SK-N-MC (cell line): ENCODE data around the gene PAX4.

Experiments used
- EZH2 ChIP-seq: fragments of 200-600 bp; sonication (generic); IDR thresholded peaks from one replicate; pipeline ENCODE4 v1.6.1; 2017; ENCODE audit warnings: antibody characterized with exemption
- POLR2AphosphoS5 ChIP-seq: IDR thresholded peaks from 2 replicates; pipeline ENCODE4 v1.6.1; 2012; ENCODE audit warnings: mild to moderate bottlenecking, low read depth, low read length, borderline replicate concordance

DNA sequence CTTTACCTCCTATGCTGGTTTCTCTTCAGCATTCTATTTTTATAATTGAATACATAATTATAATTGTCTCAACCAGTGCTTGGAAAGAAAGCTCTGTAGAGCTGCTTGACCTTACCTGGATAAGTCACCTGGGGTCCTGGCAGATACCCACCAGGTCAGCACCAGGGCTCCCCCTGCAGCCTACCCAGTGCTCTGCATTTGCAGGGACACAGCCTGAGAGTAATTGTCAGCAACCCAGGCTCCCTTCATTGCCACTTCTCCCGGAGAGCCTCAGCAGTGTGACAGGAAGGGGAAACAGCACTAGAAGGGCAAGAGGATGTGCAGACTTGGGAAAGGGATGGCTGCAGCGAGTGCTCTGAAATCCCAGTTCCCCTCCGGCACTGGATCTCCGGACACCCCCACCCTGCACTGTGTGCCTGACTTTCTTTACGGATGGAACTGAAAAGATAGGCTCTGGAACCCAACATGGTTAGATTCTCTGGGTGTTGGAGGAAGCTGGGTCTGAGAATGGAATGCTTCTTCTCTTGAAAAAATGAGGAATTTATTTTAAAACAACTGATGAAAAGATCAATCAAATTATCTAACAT, 11.4 kb upstream of the PAX4 start:
- TF ChIP-seq EZH2 = no peak
- TF ChIP-seq POLR2AphosphoS5 = no peak
